Measurements from ENCODE around the gene TERT. TPM values are rescaled to one million over a fixed set of nuclear protein-coding genes. Genes with fewer than 3 reads are reported as not detected.

The TERT gene
- total RNA-seq, 1 experiment from 2014 or later = 0.80 TPM

- Histone ChIP-seq H4K20me1 (ENCODE audit: low read length) (peaks cover 8% of the 10 kb centered on the region; the same call in 1 of the 2 replicates), H3K9me3 (ENCODE audit: low read length) (no peaks in the 10 kb centered on the region), H3F3A (ENCODE audit: low read length, unreplicated experiment) (no peaks in the 10 kb centered on the region), H3K36me3 (ENCODE audit: low read depth, low read length) (peaks cover 57% of the 10 kb centered on the region), H3K4me3 (ENCODE audit: low read length) (no peak overlapping the region), H3K79me2 (ENCODE audit: low read length) (peaks cover 21% of the 10 kb centered on the region; the same call in 1 of the 2 replicates), H2AFZ (ENCODE audit: low read length) (no peak overlapping the region), H3K27ac (ENCODE audit: low read length) (no peak overlapping the region), H3K9me2 (replicated peaks; ENCODE audit: low read length) (no peaks in the 10 kb centered on the region), H3K9ac (ENCODE audit: low read length) (no peak overlapping the region), H3K4me1 (ENCODE audit: insufficient read depth, low read length) (no peaks in the 10 kb centered on the region), H3K27me3 (ENCODE audit: low read length) (no peaks in the 10 kb centered on the region), H3K4me2 (ENCODE audit: low read length) (no peak overlapping the region)
- no TSS peak for BruUV-seq (replicated peaks)
- intact Hi-C loops (cut with micrococcal nuclease) = no loop called here
- ATAC-seq (no peak), DNase-seq (no peak)
- ChIA-PET POLR2A (ENCODE audit: unreplicated experiment) (no interaction called here), CTCF (no interaction called here)
- no peak for TF ChIP-seq EZH2phosphoT487 (IDR thresholded peaks at IDR 0.05; ENCODE audit: borderline replicate concordance, low read length)
- TF ChIP-seq CTCF (conservative IDR thresholded peaks at IDR 0.05; ENCODE audit: low read depth, low read length) = no peak
- no peak for TF ChIP-seq EZH2 (IDR thresholded peaks at IDR 0.05; ENCODE audit: low read length, unreplicated experiment)
Measured at GRCh38 chr5:1336749-1337488, 42.1 kb upstream of the TERT start.

GRCh38 chr5:1336106-1336561, 41.3 kb upstream of the TERT start:
- H3K27ac ChIP-seq (ENCODE audit: low read length) = no peak overlapping the region
- H3K9me2 ChIP-seq (replicated peaks; ENCODE audit: low read length) = no peaks in the 10 kb centered on the region
- ChIA-PET CTCF (no interaction called here), POLR2A (ENCODE audit: unreplicated experiment) (no interaction called here)
- H2AFZ ChIP-seq (ENCODE audit: low read length) = no peak overlapping the region
- no peaks in the 10 kb centered on the region for H3F3A ChIP-seq (ENCODE audit: low read length, unreplicated experiment)
- no peak overlapping the region for H3K4me3 ChIP-seq (ENCODE audit: low read length)
- peaks cover 8% of the 10 kb centered on the region; the same call in 1 of the 2 replicates for H4K20me1 ChIP-seq (ENCODE audit: low read length)
- peaks cover 54% of the 10 kb centered on the region for H3K36me3 ChIP-seq (ENCODE audit: low read depth, low read length)
- intact Hi-C loops (cut with micrococcal nuclease) = no loop called here
- H3K27me3 ChIP-seq (ENCODE audit: low read length) = no peaks in the 10 kb centered on the region
- no peak for ATAC-seq
- TF ChIP-seq EZH2 (IDR thresholded peaks at IDR 0.05; ENCODE audit: low read length, unreplicated experiment) (no peak), CTCF (conservative IDR thresholded peaks at IDR 0.05; ENCODE audit: low read depth, low read length) (no peak), EZH2phosphoT487 (IDR thresholded peaks at IDR 0.05; ENCODE audit: borderline replicate concordance, low read length) (no peak)
- no TSS peak for BruUV-seq (replicated peaks)
- no peaks in the 10 kb centered on the region for H3K4me1 ChIP-seq (ENCODE audit: insufficient read depth, low read length)
- H3K4me2 ChIP-seq (ENCODE audit: low read length) = no peak overlapping the region
- H3K9me3 ChIP-seq (ENCODE audit: low read length) = no peaks in the 10 kb centered on the region
- H3K9ac ChIP-seq (ENCODE audit: low read length) = no peak overlapping the region
- DNase-seq = no peak
- H3K79me2 ChIP-seq (ENCODE audit: low read length) = peaks cover 13% of the 10 kb centered on the region; the same call in 1 of the 2 replicates

GRCh38 chr5:1335540-1336095, 40.8 kb upstream of the TERT start:
- intact Hi-C loops (cut with micrococcal nuclease) = no loop called here
- H3K9me3 ChIP-seq (ENCODE audit: low read length) = no peaks in the 10 kb centered on the region
- H3K4me2 ChIP-seq (ENCODE audit: low read length) = no peak overlapping the region
- TF ChIP-seq EZH2 (IDR thresholded peaks at IDR 0.05; ENCODE audit: low read length, unreplicated experiment) = no peak
- no peak for TF ChIP-seq EZH2phosphoT487 (IDR thresholded peaks at IDR 0.05; ENCODE audit: borderline replicate concordance, low read length)
- no peak for TF ChIP-seq CTCF (conservative IDR thresholded peaks at IDR 0.05; ENCODE audit: low read depth, low read length)
- ChIA-PET POLR2A (ENCODE audit: unreplicated experiment) (interaction anchor here (0.6 kb wide), 1 partner anchor 167 kb away, joined by 3 read pairs; no protein-coding TSS in a partner anchor), CTCF (no interaction called here)
- no peak overlapping the region for H3K27ac ChIP-seq (ENCODE audit: low read length)
- no peak for ATAC-seq
- H3K9ac ChIP-seq (ENCODE audit: low read length) = no peak overlapping the region
- H3F3A ChIP-seq (ENCODE audit: low read length, unreplicated experiment) = no peaks in the 10 kb centered on the region
- DNase-seq = no peak
- no TSS peak for BruUV-seq (replicated peaks)
- H3K4me1 ChIP-seq (ENCODE audit: insufficient read depth, low read length) = no peaks in the 10 kb centered on the region
- H3K9me2 ChIP-seq (replicated peaks; ENCODE audit: low read length) = no peaks in the 10 kb centered on the region
- H3K4me3 ChIP-seq (ENCODE audit: low read length) = no peak overlapping the region
- H3K36me3 ChIP-seq (ENCODE audit: low read depth, low read length) = peaks cover 53% of the 10 kb centered on the region
- peaks cover 8% of the 10 kb centered on the region; the same call in 1 of the 2 replicates for H3K79me2 ChIP-seq (ENCODE audit: low read length)
- no peak overlapping the region for H2AFZ ChIP-seq (ENCODE audit: low read length)
- H4K20me1 ChIP-seq (ENCODE audit: low read length) = peaks cover 8% of the 10 kb centered on the region; the same call in 1 of the 2 replicates
- no peaks in the 10 kb centered on the region for H3K27me3 ChIP-seq (ENCODE audit: low read length)

All from PC-3 (cell line).